GM12878 (cell line): ENCODE data around the gene ZNF576. TPM values are rescaled to one million over a fixed set of nuclear protein-coding genes. Genes with fewer than 3 reads are reported as not detected.

ENCODE experiments used
- ATAC-seq: fragments of 200-7000 bp; cut with Tn5 transposase; 3 replicates; pipeline ENCODE4 v1.9.1; 2020; ENCODE audit warnings: mild to moderate bottlenecking, moderate library complexity
- BruUV-seq: library from RNA; stranded (reverse); fragments of 400-500 nt; replicated peaks from 2 replicates; lab custom pipeline; 2021; lab: Mats Ljungman, UMichigan
- CTCF ChIA-PET: fragments of 300-600 bp; sonication (Branson Sonifier 250); formaldehyde crosslinking; extraction: SDS; loops from one replicate; lab custom pipeline; 2021; ENCODE audit warnings: inconsistent platforms; lab: Yijun Ruan, JAX
- POLR2A ChIA-PET: fragments of 350-600 bp; formaldehyde crosslinking; extraction: SDS; loops from one replicate; lab custom pipeline; 2021; ENCODE audit warnings: inconsistent platforms; lab: Charles Lee
- RAD21 ChIA-PET: fragments of 300-600 bp; sonication (Branson Sonifier 250); formaldehyde crosslinking; loops from one replicate; lab custom pipeline; 2023; ENCODE audit warnings: antibody characterized with exemption; ENCODE audit not compliant: unreplicated experiment; lab: Charles Lee
- SMC1A ChIA-PET: fragments of 300-600 bp; sonication (Branson Sonifier 250); formaldehyde crosslinking; loops from one replicate; lab custom pipeline; 2023; ENCODE audit not compliant: unreplicated experiment, uncharacterized antibody; lab: Charles Lee
- DNase-seq: peaks from one replicate; pipeline ENCODE4 v3.0.0-alpha.2; 2011; ENCODE audit warnings: low read depth, low spot score
- FAIRE-seq: peaks from 3 replicates; lab custom pipeline; 2011; peaks lifted over from hg19 to GRCh38; lab: Jason Lieb, UNC
- H2AFZ ChIP-seq: 2 replicates; pipeline ENCODE4 v1.6.0; 2011; ENCODE audit warnings: low read depth, low read length, control low read depth; ENCODE audit not compliant: control insufficient read depth
- H3K27ac ChIP-seq: 2 replicates; pipeline ENCODE4 v1.5.1; 2011; ENCODE audit warnings: control low read depth; ENCODE audit not compliant: control insufficient read depth, insufficient read depth
- H3K27me3 ChIP-seq, 2 experiments: replicated peaks in 1 of 2; 2 replicates each; pipeline versions ENCODE4 v1.6.0 to v1.6.1; 2011; ENCODE audit warnings: low read length in 1 of 2; ENCODE audit not compliant: control insufficient read depth in 2 of 2, insufficient read depth in 2 of 2
- H3K36me3 ChIP-seq, 2 experiments: 2 replicates each; pipeline ENCODE4 v1.5.1; 2011; ENCODE audit warnings: low read length in 1 of 2; ENCODE audit not compliant: control insufficient read depth in 2 of 2, insufficient read depth in 2 of 2
- H3K4me1 ChIP-seq: 2 replicates; pipeline ENCODE4 v1.6.1; 2011; ENCODE audit warnings: mild to moderate bottlenecking, low read length, moderate library complexity, mixed read lengths; ENCODE audit not compliant: control insufficient read depth, insufficient read depth
- H3K4me2 ChIP-seq: 2 replicates; pipeline ENCODE4 v1.6.0; 2011; ENCODE audit warnings: control low read depth; ENCODE audit not compliant: control insufficient read depth, insufficient read depth
- H3K4me3 ChIP-seq: fragments of 200-600 bp; sonication (generic); 2 replicates; pipeline ENCODE4 v1.5.1; 2016
- H3K79me2 ChIP-seq: 2 replicates; pipeline ENCODE4 v1.6.0; 2011; ENCODE audit warnings: low read length; ENCODE audit not compliant: control insufficient read depth, insufficient read depth
- H3K9ac ChIP-seq: 2 replicates; pipeline ENCODE4 v1.8.0; 2011; ENCODE audit warnings: low read length, control low read depth, mixed read lengths; ENCODE audit not compliant: control insufficient read depth, insufficient read depth
- H3K9me3 ChIP-seq: replicated peaks from 3 replicates; pipeline ENCODE4 v1.5.1; 2011; ENCODE audit warnings: mild to moderate bottlenecking, low read length; ENCODE audit not compliant: control insufficient read depth, insufficient read depth
- H4K20me1 ChIP-seq: 2 replicates; pipeline ENCODE4 v1.6.0; 2011; ENCODE audit not compliant: control insufficient read depth, insufficient read depth
- BRCA1 ChIP-seq: IDR thresholded peaks from 2 replicates; pipeline ENCODE4 v1.6.1; 2011; ENCODE audit warnings: low read depth, low read length, improper control_type of control experiment
- CEBPB ChIP-seq, 2 experiments: fragments of 150-350 bp in 1 of 2; IDR thresholded peaks; 2 replicates each; pipeline ENCODE4 v1.6.1; 2012 to 2014; ENCODE audit warnings: low read depth in 2 of 2, low read length in 2 of 2, borderline replicate concordance in 1 of 2, inconsistent platforms in 1 of 2
- EZH2 ChIP-seq: IDR thresholded peaks from 2 replicates; pipeline ENCODE4 v1.6.1; 2012; ENCODE audit warnings: low read depth, mild to moderate bottlenecking, control low read depth, inconsistent platforms, low read length, borderline replicate concordance; ENCODE audit not compliant: control insufficient read depth
- MTA3 ChIP-seq: IDR thresholded peaks from 2 replicates; pipeline ENCODE4 v1.6.1; 2012; ENCODE audit warnings: low read length, inconsistent platforms, borderline replicate concordance
- NFXL1 ChIP-seq: fragments of 450-650 bp; IDR thresholded peaks from 2 replicates; pipeline ENCODE4 v1.6.1; 2017; ENCODE audit warnings: antibody characterized with exemption, mild to moderate bottlenecking, borderline replicate concordance
- STAT1 ChIP-seq: fragments of 450-650 bp; conservative IDR thresholded peaks from 2 replicates; pipeline ENCODE4 v1.6.1; 2014; ENCODE audit warnings: antibody characterized with exemption, mild to moderate bottlenecking
- SUPT20H ChIP-seq: IDR thresholded peaks from 2 replicates; pipeline ENCODE4 v1.6.1; 2011; ENCODE audit warnings: low read depth, mild to moderate bottlenecking, low read length, moderate library complexity, borderline replicate concordance; ENCODE audit not compliant: control insufficient read depth
- TAF1 ChIP-seq: IDR thresholded peaks from 2 replicates; pipeline ENCODE4 v1.6.1; 2011; ENCODE audit warnings: mild to moderate bottlenecking, low read depth, low read length, borderline replicate concordance
- ZBED1 ChIP-seq: IDR thresholded peaks from 2 replicates; pipeline ENCODE4 v1.6.1; 2016; ENCODE audit warnings: borderline replicate concordance
- ZBTB4 ChIP-seq: fragments of 450-650 bp; formaldehyde crosslinking; IDR thresholded peaks from 2 replicates; pipeline ENCODE4 v1.4.0; 2022; ENCODE audit warnings: mild to moderate bottlenecking, moderate library complexity
- WGBS: methylation state at CpG from one replicate; pipeline ENCODE4 v1.1.6; 2016; ENCODE audit warnings: low lambda C conversion rate; ENCODE audit not compliant: insufficient replicate concordance, insufficient coverage; ENCODE audit errors: missing lambda C conversion rate; 5-methylcytosine and 5-hydroxymethylcytosine counted together
- in situ Hi-C: fragments of 300-500 bp; cut with MboI; formaldehyde crosslinking; loops from 9 replicates; pipeline ENCODE4 v1.14.3; 2018; ENCODE audit warnings: mixed read lengths
- intact Hi-C: fragments of 100-400 bp; cut with micrococcal nuclease; formaldehyde crosslinking; loops from one replicate; pipeline ENCODE4 v1.14.2; 2022; ENCODE audit not compliant: unreplicated experiment
- polyA plus RNA-seq, 11 experiments: library from polyadenylated mRNA; depleted of rRNA in 4 of 11; unstranded in 6 of 11; stranded (reverse) in 5 of 11; fragments of >200 nt; fragmentation: Nextera tagmentation in 4 of 11; fragmentation: Illumina TruSeq in 1 of 11; extraction: Ambion mirVana in 4 of 11; extraction: Trizol in 1 of 11; gene quantifications; 1 replicate in 1 of 11; 2 replicates in 10 of 11; pipeline versions ENCODE4 v1.2.1 to v1.2.3, GENCODE V29; 2011 to 2016; ENCODE audit warnings: inconsistent platforms in 2 of 11, missing spikeins in 2 of 11, low read depth in 1 of 11
- total RNA-seq, 4 experiments: library from RNA; depleted of rRNA in 3 of 4; stranded (reverse); fragments of >200 nt in 3 of 4; fragmentation: Illumina TruSeq in 1 of 4; extraction: Trizol in 1 of 4; gene quantifications; 2 replicates each; pipeline versions ENCODE4 v1.2.1 to v1.2.3, GENCODE V29; 2013 to 2021

Gene ZNF576
- total and polyA plus RNA-seq, 10 of the 15 experiments (the other 5 are each of a cell fraction or from before 2014, with no cell fraction given): 7.4 to 29.8 (median 14.3) TPM

- H4K20me1 ChIP-seq: no peaks in the 10 kb centered on the region
- peaks cover 2% of the 10 kb centered on the region for H3K79me2 ChIP-seq
- ATAC-seq (peak; percentile 22; the same call in 1 of the 3 replicates), FAIRE-seq (no peak), DNase-seq (no peak)
- intact Hi-C loops: no loop called here
- POLR2A ChIA-PET: no interaction called here
- no TSS peak for BruUV-seq
- CTCF ChIA-PET: no interaction called here
- no peak overlapping the region for H2AFZ ChIP-seq
- in situ Hi-C loops: no loop called here
- H3K4me2 ChIP-seq: no peak overlapping the region
- WGBS: 34% methylated on average over 6 of the region's 6 CpGs
- no peak overlapping the region for H3K27ac ChIP-seq
- H3K27me3 ChIP-seq: no peaks in the 10 kb centered on the region
- no peaks in the 10 kb centered on the region for H3K4me1 ChIP-seq
- no peak overlapping the region for H3K4me3 ChIP-seq
- SMC1A ChIA-PET: interaction anchor here (1.9 kb wide), 1 partner anchor 34 kb away, joined by 10 read pairs; no protein-coding TSS in a partner anchor
- peaks cover 3 to 6% of the 10 kb centered on the region in 2 experiments; a peak in 3 of 4 replicates for H3K36me3 ChIP-seq
- no peaks in the 10 kb centered on the region for H3K9me3 ChIP-seq
- no peak overlapping the region for H3K9ac ChIP-seq
- RAD21 ChIA-PET: no interaction called here
- TF ChIP-seq ZBTB4 (CRISPR knock-in tag): no peak
- TF ChIP-seq NFXL1: no peak
- TF ChIP-seq ZBED1: no peak
- no peak for TF ChIP-seq SUPT20H
- TF ChIP-seq BRCA1: no peak
- no peak for TF ChIP-seq EZH2
- TF ChIP-seq CEBPB (IDR thresholded peaks at IDR 0.05; ENCODE audit: borderline replicate concordance in 1 of 2, low read depth in 2 of 2, low read length in 2 of 2): no peak
- TF ChIP-seq STAT1: no peak
- TF ChIP-seq TAF1: no peak
- TF ChIP-seq MTA3: no peak
Measured at GRCh38 chr19:43589678-43590077, 6.7 kb upstream of the ZNF576 start.
